Testis (tissue), 2 donors: Measurements from ENCODE around the gene AFAP1L2.

Experiments
- POLR2A ChIP-seq: fragments of 450-650 bp; IDR thresholded peaks from one replicate; pipeline ENCODE4 v1.6.1; 2017; ENCODE audit warnings: antibody characterized with exemption, mild to moderate bottlenecking, moderate library complexity
- TF ChIP-seq, protein P1 (sequence below), 3 experiments: fragments of 450-650 bp in 2 of 3; fragments of 200-600 bp in 1 of 3; sonication (generic) in 1 of 3; IDR thresholded peaks; one replicate each; pipeline ENCODE4 v1.5.1; 2016 to 2019; ENCODE audit warnings: antibody characterized with exemption in 3 of 3, mild to moderate bottlenecking in 2 of 3, moderate library complexity in 1 of 3

DNA sequence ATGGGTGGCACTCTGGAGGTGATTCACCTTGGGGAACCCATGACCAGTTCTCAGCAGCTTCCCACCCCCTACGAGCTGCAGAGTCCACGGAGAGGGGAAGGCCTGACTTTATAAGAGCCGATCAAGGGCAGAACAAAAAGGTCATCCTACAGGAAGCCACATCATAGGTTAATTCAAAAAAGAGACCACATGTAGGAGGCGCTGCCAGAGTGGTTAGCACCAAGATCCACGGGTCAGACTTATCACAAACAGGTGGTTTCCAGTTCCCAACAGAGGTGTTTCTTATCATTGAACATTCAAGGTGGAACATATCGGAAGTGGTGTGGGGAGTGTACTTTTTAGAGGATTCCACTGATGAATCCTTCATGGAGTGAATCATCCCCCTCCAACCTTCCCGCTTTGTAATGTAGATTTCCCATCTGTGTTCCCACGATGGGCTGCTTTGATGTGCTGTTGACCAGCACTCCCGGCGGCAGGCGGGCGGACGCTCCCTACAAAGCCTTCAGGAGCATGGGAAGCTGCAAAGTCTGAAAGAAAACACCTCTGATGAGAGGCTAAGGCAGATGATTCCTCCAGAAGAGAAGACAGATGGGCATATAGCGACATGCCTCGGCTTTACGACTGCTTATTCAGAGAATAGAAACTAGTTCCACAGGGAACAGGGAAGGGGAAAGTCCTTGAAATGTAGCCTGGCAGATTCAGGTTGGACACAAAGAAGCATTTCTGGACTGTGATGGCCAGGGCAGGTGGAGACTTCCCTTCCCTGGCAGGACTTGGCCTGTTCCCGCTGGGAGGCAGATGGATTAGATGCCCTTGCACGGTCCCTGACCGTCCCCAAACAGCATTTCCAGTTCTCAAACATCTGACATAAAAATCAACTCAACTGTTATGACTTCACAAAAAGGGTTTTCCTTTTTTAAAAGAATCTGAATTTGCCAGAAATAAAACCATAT is 66.5 kb downstream of the AFAP1L2 start:
- TF ChIP-seq, protein P1, sequence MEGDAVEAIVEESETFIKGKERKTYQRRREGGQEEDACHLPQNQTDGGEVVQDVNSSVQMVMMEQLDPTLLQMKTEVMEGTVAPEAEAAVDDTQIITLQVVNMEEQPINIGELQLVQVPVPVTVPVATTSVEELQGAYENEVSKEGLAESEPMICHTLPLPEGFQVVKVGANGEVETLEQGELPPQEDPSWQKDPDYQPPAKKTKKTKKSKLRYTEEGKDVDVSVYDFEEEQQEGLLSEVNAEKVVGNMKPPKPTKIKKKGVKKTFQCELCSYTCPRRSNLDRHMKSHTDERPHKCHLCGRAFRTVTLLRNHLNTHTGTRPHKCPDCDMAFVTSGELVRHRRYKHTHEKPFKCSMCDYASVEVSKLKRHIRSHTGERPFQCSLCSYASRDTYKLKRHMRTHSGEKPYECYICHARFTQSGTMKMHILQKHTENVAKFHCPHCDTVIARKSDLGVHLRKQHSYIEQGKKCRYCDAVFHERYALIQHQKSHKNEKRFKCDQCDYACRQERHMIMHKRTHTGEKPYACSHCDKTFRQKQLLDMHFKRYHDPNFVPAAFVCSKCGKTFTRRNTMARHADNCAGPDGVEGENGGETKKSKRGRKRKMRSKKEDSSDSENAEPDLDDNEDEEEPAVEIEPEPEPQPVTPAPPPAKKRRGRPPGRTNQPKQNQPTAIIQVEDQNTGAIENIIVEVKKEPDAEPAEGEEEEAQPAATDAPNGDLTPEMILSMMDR (IDR thresholded peaks at IDR 0.05) = no peak
- no peak for TF ChIP-seq POLR2A
